Fibroblast of gingiva (primary cell): ENCODE data around the gene NT5C3A.
"Not testable (repeated sequence)": the region's sequence is repeated elsewhere in the genome, so short reads cannot be mapped to it uniquely, and the experiment has no call there.

Experiments
- DNase-seq: peaks from one replicate; pipeline ENCODE4 v3.0.0-alpha.2; 2011; ENCODE audit warnings: low read depth

NT5C3A gene

DNA sequence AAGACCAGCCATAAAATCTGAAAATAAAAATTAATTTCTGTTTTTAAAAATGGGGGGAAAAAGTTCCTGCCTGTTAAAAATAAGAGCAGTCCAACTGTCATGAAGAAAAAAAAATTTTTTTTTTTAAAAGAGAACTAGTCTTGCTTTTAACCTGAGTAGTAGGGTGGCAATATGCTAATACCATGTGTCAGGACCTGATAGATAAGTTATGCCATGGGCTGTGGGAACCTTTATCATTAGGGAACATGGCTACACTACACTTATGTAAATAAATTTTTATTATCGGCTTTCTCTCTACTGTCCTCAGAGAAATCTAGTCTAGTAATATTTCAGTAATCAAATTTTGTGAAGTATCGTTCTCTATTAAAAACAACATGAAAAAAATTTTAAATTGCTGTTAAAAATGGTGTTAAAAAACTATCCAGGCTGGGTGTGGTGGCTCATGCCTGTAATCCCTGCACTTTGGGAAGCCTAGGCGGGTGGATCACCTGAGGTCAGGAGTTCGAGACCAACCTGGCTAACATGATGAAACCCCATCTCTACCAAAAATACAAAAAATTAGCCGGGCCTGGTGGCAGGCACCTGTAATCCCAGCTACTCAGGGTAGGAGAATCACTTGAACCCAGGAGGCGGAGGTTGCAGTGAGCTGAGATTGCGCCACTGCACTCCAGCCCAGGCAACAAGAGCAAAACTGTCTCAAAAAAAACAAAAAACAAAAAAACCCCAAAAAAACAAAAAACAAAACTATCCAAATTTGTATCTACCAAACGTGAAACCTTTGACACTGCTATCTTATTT lies 20.7 kb downstream of the NT5C3A start:
- no peak for DNase-seq

DNA sequence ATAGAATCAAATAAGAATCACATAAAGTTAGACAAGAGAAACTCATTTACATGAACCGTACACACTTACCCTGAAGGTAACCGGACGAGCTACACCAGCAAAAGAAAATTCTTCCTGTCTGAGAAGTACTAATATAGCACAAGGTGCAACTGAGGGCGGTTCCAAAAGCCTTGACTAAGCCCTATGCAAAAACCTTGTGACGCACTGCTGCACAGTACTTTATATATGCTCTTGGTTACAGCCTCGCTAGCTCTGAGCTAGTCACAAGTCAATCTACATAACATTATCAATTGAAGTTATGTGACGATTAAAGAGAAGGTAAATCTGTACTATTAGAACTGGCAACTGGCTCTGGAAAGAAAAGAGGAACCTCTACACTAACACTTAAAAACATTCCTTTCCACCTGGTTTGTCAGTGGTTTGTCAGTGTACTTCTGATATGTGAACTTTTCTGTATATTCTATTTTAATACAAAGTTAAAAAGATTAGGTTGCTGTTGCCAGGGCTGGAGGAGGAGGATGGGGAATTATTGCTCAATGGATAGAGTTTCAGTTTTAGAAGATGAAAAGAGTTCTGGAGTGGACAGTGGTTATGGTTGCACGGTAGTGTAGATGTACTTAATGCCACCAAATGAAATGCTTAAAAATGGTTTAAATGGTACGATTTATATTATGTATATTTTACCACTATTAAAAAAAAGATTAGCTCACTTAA lies 21.6 kb downstream of the NT5C3A start:
- DNase-seq: peak; percentile 38

DNA sequence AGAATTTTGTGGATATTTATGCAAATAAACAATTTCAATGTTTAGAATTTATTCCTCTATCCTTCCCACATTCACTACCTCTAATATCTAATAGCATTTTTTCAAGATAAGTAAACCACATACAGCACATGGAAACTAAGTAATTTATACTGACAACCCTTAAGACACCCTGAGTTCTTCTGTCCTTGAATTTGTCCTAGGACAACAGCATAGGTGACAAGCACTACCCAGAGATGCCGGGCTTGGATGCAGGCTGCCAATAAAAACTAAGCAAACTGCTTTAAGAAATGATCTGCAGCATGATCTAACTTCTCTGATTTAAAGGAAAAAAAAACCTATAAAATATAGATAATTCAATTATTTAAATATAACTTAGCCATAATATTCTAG lies 22.7 kb downstream of the NT5C3A start:
- DNase-seq: no peak

DNA sequence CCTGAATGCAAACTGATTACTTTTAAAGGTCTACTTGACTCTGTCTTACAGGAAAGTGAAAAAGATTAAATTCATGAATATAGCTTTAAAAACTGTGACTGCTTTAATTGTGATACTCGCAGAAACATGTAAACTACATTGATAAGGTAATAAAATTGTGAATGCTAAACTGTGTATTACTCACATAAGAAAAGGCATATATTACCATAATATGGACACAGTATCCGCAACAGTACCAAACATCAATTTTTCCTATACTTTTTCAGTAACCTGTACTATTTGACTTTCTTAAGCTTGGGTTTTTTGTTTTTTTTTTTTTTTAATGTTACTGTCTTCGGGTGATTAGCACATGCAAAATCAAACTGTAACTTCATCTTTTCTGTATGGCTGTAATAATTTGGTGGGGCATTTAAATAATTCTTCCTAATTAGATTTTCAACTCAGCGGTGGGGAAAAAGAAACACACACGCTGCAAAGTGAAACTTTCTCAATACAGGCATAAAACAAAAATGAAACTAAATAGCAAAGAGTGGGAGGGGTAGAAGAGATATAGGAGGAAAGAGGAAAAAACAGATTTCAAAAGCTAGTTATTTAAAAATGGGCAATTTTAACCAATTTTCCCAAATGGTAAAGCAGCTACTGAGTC lies 23.2 kb downstream of the NT5C3A start:
- no peak for DNase-seq

DNA sequence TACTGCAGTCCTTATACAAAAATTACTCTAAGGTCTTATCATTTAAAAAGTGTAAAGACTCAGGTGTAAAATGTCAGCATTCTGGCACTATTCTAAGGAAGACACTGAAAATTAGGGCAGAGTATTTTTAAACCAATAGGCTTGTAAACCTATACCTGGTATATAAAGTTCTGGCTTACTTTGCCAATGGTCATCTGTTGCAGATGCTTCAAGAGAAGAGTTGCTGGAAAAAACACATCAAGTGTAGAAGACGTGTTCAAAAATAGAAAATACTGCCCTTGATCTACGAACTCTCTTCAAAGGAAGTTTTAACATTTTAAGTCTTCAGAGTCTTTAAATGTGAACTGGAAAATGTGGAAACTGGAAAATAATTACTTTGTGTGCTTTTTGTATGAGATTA lies 23.9 kb downstream of the NT5C3A start:
- no peak for DNase-seq

DNA sequence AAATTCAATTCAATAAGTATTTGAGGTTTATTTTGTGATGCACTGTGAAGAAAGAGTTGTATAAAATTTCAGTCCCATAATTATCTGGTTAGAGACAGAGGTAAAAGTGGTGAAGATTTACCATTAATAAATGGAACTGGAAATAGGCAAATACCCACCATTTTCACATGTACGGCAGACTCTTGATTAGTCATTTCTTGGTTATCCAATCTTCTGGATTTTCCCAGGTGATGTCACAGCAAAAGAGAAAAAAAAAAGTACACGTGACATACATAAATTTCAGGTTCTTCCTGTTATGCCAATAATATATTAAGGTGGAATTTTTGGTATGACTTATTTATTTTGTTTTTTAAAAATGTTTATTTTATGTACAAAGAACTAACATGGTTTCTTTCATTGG lies 26.8 kb downstream of the NT5C3A start:
- DNase-seq: no peak

DNA sequence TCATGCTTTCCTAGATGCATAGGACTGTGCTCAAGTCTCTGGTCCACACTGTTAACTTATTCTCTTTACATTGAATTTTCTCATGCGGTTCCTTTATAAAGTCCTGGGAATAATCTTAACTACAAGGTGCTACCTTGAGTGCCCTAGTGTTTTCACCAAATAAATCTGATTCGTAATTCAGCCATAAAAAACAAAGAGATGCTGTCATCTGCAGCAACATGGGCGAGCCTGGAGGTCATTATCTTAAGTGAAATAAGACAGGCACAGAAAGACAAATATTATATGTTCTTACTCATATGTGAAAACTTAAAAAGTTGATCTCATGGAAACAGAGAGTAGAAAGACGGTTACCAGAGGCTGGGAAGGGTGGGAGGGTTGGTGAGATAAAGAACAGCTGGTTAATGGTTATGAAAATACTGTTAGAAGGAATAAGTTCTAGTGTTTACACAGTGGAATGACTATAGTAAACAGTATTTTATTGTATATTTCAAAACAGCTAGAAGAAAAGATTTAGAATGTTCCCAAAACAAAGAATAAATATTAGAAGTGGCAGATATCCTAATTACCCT lies 38.3 kb downstream of the NT5C3A start:
- DNase-seq: no peak

DNA sequence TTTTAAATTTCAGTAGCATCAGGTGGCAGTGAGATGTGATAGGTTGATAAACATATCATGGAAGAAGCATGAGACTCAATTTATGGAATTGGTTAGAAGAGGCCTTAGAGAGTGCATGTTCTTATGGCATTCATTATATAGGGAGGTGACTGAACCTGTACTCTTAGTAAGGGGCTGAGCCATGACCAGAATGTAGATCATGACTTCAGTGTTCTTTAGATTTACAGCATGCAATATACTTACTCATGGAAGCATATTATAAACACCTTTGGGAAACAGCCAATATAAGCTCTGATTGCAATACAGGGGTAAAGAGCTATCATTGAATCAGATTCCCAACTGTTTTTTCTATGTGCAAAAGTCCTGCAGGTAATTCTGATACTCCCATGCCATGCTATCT lies 50.2 kb downstream of the NT5C3A start:
- DNase-seq: no peak

DNA sequence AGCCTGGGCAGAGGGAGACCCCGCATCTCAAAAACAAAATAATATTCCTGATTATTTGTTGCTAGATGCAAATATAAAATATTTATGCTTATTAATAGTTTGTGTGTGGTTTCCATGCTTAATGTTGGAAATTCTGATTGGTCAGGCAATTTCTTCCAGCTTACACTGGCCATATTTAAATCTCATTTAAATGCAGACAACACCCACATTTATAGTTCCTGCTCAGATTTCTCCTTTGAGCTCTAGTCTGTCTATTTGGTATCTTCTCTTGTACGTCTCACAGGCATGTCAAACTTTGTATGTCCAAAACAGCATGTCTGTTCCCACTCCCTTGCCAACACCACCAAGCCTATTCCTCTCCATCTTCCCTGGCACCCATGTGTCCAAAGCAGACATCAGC lies 52.8 kb downstream of the NT5C3A start:
- no peak for DNase-seq

DNA sequence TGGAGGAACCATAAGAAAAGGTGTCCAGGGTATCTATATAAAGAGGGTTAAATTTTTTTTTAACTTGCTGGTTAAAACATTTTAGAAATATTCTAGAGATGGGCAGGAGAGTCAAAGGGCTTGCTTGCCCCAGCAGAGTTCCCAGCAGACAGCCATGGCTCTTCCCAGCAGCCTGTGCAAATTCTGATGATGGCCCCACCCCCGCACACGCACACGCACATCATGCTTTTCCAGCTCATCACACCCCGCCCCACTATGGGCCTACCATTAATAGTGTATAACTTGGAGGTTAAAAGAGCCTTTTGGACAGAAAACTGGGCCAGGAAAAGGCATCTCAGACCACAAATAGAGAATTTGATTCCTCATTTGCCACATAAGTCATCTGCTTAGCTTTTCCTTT lies 56.9 kb downstream of the NT5C3A start:
- DNase-seq: not testable (repeated sequence)

DNA sequence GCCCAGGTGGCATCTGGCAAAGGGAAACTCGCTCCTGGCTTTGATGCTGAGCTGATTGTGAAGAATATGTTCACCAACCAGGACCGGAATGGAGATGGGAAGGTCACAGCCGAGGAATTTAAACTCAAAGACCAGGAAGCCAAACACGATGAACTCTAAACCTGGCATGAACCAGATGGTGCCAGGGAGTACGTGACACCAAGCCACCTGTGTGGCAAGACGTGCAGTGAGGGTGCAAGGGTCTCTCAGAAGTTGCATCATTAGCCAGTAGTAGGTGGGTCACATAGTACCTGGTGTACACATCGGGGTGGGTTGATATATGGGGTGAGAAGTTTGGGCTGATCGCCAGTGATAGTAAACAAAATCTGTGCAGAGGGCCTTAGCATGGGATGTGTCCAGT lies 57.4 kb downstream of the NT5C3A start:
- DNase-seq: not testable (repeated sequence)

DNA sequence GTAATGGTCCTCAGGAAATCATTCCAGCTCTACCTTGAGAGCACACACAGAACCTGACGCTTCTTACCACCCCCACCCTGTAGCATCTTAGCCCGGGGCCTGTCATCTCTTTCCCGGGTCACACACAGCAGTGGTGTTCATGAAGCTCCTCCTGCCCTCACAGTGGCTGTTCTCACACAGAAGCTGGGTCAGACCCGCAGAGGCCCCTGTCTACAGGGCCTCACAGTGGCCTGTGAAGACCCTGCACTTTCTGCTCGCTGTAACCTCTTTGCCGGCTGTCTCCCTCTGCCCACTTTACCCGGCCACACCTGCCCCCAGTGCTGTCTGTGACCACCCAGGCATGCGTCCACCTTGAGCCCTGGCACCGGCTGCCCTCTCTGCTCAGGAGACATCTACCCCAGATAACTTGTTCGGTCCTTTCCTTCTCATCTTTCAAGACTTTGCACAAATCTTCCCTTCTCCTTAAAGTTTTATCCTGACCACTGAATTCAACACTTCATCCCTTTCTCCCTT lies 58.4 kb downstream of the NT5C3A start:
- DNase-seq: not testable (repeated sequence)

DNA sequence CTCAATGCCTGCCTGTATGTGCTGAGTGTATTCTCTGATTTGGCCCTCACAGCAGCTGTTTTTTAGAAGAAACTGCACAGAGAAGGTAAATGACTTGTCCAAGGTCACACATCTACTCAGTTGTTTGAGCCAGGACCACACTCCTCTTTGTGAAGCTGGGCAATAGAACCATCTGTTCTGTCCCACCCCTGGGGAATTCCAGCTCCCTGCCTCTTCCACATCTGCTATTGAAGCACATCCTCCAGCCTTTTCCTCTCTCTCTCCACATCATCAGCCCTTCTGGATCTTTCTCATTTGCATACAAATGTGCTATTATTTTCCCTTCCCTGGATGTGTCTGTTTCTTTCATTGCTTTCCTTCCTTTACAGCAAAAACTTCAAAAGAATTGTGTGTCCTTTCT lies 59.5 kb downstream of the NT5C3A start:
- DNase-seq: not testable (repeated sequence)

DNA sequence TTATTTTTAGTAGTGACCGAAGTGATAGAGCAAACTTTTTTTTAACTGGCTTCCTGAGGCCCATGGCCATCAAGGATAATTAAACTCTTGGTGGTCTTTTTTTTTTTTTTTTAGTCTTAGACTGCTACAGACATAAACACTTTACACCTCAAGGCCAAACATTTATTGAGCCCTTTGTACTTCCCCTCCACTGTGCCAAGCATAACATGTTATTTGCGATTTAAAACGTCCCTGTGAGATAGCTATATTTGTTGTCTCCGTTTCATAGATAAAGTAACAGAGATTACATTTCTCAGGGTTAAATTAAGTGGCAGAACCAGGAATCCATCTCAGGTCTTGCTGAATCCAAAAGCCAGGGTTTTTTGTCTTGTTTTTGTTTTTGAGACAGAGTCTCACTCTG lies 63.2 kb downstream of the NT5C3A start:
- DNase-seq: not testable (repeated sequence)

DNA sequence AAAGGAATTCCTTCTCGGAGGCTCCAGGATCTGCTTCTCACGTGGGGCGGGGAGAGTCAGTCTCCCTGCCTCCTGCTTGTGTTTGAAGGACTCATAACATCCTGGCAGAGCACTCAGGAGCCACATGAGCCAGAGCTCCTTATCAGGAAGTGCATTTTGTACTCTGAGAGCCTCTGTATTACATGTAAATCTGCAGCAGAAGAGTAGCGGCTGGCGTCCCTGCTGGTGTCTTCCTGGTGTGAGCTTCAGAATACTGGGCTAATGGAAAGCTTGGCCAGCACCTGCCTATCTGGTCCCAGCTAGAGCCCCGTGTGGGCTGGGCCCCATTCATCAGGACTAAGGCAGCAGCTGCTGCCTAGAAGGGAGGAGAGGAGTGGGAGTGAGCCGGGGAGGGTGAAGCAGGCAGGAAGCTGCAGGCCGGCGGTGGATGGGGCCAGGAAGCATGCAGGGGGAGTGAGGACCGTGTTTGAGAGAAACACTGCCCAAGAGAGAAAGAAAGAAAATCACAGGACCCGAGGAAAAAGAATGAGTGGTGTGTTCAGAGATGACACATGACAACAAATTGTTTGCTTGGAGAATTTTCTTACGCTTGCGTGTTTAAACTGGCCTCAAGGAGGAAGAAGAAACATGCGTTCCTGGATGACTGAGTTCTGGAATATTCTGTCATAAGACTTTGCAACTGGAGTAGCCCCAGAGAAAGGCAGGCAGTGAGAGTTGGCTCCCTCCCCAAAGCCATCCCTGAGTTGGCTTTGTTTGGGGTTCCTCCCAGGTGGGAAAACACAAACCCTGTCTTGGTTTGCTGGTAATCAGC lies 64.0 kb downstream of the NT5C3A start:
- peak; percentile 34 for DNase-seq

DNA sequence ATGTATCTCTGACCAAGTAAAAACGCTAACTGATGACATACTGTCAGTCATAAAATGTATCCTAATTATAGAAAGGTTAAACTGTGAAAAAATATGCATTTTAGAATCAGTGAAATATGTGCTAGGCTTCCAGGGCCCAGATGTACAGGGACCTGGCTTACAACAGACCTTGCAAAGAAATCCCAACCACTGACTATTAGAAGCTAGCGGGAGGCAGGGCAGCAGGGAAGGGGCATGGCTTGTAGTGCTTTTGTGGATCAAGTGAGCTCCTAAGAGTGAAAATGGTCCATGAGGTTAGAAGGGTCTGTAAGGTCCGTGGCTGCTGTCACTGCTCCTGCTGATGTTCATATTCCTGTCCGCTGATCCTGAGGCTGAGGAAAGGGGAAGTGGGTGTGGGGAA lies 64.6 kb downstream of the NT5C3A start:
- DNase-seq: not testable (repeated sequence)

DNA sequence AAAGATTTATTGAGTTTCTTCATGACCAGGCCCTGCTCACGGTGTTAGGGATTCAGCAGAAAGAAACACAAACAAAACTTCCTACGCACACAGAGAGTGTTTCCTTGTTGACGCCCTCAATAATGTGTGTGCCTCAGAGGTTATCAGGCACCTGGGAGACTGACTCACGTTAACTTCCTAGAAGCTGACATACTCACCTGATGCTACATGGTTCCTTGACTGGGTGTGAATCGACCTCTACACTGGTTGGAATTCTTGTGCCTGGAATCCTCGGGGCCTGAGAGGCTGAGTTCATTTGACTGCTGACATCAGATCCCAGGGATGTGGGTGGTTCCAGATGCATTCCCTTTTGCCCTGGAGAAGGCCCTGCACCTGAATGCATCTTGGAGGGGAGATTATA lies 69.8 kb downstream of the NT5C3A start:
- DNase-seq: not testable (repeated sequence)

DNA sequence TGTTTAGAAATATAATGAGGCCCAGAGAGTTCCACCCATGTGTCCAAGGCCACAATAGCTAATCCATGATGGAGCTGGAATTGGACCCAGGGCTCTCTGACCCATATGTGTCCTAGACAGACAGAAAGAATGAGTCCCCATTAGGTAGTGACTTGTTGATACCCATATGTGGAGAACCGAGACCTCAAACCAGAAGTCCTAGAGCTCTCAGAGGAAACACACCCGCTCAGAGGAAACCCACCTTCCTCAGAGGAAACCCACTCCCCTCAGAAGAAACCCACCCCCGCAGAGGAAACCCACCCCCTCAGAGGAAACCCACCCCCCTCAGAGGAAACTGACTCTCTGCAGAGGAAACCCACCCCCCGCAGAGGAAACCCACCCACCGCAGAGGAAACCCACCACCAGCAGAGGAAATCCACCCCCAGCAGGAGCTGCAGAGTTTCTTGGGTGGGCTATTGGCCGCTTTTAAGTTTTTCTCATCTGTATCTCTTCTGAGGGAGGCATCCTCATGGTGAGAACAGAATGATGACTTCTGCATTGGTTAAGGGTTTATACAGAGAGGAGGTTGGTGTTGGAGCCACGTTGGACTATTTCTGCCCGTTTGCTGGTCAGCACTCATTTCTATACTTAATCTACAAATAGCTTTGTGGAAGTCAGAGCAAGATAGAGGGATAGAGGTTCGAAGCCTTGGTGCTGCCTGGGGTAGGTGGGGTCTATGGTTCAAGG lies 70.4 kb downstream of the NT5C3A start:
- not testable (repeated sequence) for DNase-seq

DNA sequence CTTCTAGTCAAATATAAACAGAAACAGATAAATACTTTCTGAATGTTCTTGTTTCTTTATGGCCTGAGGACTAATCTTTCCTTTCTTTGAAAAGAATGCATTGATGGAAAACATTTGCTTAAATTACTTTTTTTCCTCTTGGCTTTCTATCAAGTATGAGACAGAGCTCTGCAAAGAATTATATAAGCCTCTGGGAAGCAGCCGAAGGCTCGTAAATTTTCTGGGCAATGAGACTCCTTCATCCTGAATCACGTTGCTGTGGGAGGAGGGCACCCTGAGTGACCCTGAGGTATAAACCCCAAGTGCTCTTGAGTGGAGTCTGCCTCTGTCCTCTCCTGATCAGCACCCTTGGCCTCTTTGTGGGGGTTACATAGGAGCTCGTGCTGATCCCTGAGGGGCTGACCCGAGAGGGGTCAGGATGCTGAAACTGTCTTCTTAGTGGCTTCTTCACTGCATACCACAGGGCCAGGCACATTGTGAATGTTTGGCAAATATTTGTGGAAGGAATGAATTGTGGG lies 71.4 kb downstream of the NT5C3A start:
- peak; percentile 63 for DNase-seq

DNA sequence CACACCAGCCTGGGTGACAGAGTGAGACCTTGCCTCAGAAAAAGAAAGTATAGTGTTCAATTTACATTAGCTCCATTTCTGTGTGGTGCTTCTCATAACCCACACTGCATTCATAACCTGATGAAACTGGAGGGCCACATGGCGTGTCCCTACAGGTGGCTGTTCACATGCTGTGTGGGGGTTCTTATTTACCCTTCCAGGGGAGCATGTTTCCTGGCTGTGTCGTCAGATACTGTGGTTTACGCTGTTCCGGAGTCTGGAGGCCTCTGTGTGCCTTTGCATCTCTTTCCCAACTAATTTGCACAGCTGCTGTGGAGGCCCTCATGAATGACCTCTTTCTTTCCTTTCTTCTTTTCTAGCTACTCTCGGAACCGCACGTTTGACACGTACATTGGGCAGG lies 74.4 kb downstream of the NT5C3A start:
- not testable (repeated sequence) for DNase-seq

DNA sequence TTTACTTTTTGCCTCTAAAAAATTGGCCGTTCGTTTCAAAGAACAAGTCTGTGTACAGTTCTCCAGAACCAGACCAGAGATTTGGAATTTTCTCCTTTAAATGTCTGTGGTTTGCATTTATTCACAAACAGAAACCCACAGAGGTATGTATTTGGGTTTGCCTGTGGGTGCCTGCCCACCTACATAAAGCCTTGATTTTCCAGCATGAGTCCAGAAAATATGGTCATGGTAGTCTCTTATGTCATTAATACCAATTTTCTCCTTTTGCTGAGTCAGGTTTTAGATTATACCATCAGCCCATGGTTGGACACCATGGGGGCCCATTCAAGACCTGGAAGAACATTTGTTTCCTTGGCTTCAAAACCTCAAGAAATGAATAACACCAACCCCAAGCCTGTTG lies 82.7 kb downstream of the NT5C3A start:
- not testable (repeated sequence) for DNase-seq
